HepG2 (cell line): Measurements from ENCODE around the gene SOCS3. TPM values are rescaled to one million over a fixed set of nuclear protein-coding genes. Genes with fewer than 3 reads are reported as not detected.
A peak's percentile ranks its signal among the peaks of the same experiment; 100 is the strongest.

Experiments used
- AGO1 ChIP-seq: fragments of 200-400 bp; formaldehyde crosslinking; IDR thresholded peaks from 2 replicates; pipeline ENCODE4 v1.6.1; 2017; ENCODE audit warnings: mild to moderate bottlenecking, low read depth, low read length, moderate library complexity; ENCODE audit not compliant: poor library complexity, severe bottlenecking
- ISL2 ChIP-seq: sonication (generic); formaldehyde crosslinking; IDR thresholded peaks from 2 replicates; pipeline ENCODE4 v1.5.0; 2020; ENCODE audit warnings: missing genetic modification reagents
- KDM4B ChIP-seq: sonication (generic); formaldehyde crosslinking; IDR thresholded peaks from 2 replicates; pipeline ENCODE4 v1.4.0; 2020; ENCODE audit warnings: missing genetic modification reagents
- PCBP1 ChIP-seq: fragments of 200-400 bp; formaldehyde crosslinking; IDR thresholded peaks from 2 replicates; pipeline ENCODE4 v1.6.1; 2017; ENCODE audit warnings: mild to moderate bottlenecking, low read depth, low read length, borderline replicate concordance
- ZKSCAN1 ChIP-seq: fragments of 150-350 bp; IDR thresholded peaks from 2 replicates; pipeline ENCODE4 v1.6.1; 2014; ENCODE audit warnings: low read length
- ZNF124 ChIP-seq: sonication (generic); formaldehyde crosslinking; IDR thresholded peaks from 2 replicates; pipeline ENCODE4 v1.4.0; 2020; ENCODE audit warnings: missing genetic modification reagents
- ZNF839 ChIP-seq: sonication (generic); formaldehyde crosslinking; IDR thresholded peaks from 2 replicates; pipeline ENCODE4 v1.4.0; 2020; ENCODE audit warnings: missing genetic modification reagents, mild to moderate bottlenecking, borderline replicate concordance
- ZNF879 ChIP-seq: sonication (generic); formaldehyde crosslinking; IDR thresholded peaks from 2 replicates; pipeline ENCODE4 v1.8.1; 2023; ENCODE audit warnings: missing genetic modification reagents
- polyA plus RNA-seq, 8 experiments: library from polyadenylated mRNA; depleted of rRNA in 3 of 8; stranded (reverse) in 7 of 8; unstranded in 1 of 8; fragments of >200 nt; fragmentation: Illumina TruSeq in 4 of 8; extraction: Trizol in 4 of 8; gene quantifications; 2 replicates each; pipeline versions ENCODE4 v1.2.1 to v1.2.3, GENCODE V29; 2011 to 2016; ENCODE audit warnings: low read depth in 4 of 8, missing spikeins in 1 of 8, mixed read lengths in 1 of 8; ENCODE audit not compliant: insufficient read depth in 1 of 8
- total RNA-seq, 5 experiments: library from RNA; depleted of rRNA; stranded (reverse); fragments of >200 nt; fragmentation: Illumina TruSeq; extraction: Trizol; gene quantifications; 2 replicates each; pipeline ENCODE4 v1.2.3, GENCODE V29; 2016; ENCODE audit warnings: low read depth in 1 of 5
- TF ChIP-seq, protein P1 (sequence below): IDR thresholded peaks from 2 replicates; pipeline ENCODE4 v1.6.1; 2012; ENCODE audit warnings: inconsistent platforms
- TF ChIP-seq, protein P2 (sequence below), 2 experiments: sonication (generic) in 1 of 2; formaldehyde crosslinking in 1 of 2; IDR thresholded peaks; 2 replicates each; pipeline versions ENCODE4 v1.6.1 to v1.9.0; 2014 to 2022; ENCODE audit warnings: antibody characterized with exemption in 1 of 2, borderline replicate concordance in 1 of 2, inconsistent platforms in 1 of 2, low read depth in 1 of 2, missing genetic modification reagents in 1 of 2
- TF ChIP-seq, protein P3 (sequence below): IDR thresholded peaks from 2 replicates; pipeline ENCODE4 v1.6.1; 2016
- TF ChIP-seq, protein P4 (sequence below): IDR thresholded peaks from 2 replicates; pipeline ENCODE4 v1.6.1; 2018; ENCODE audit warnings: missing genetic modification reagents
- TF ChIP-seq, protein P5 (sequence below): sonication (generic); formaldehyde crosslinking; IDR thresholded peaks from 2 replicates; pipeline ENCODE4 v1.4.0; 2020; ENCODE audit warnings: missing genetic modification reagents
- TF ChIP-seq, protein P6 (sequence below): sonication (generic); formaldehyde crosslinking; IDR thresholded peaks from 2 replicates; pipeline ENCODE4 v1.8.0; 2022; ENCODE audit warnings: missing genetic modification reagents, mild to moderate bottlenecking, moderate library complexity, borderline replicate concordance

The SOCS3 gene
- total and polyA plus RNA-seq, 2 of the 13 experiments (the other 11 are each of a cell fraction or from before 2014, with no cell fraction given): 0.77 to 2.4 TPM

DNA sequence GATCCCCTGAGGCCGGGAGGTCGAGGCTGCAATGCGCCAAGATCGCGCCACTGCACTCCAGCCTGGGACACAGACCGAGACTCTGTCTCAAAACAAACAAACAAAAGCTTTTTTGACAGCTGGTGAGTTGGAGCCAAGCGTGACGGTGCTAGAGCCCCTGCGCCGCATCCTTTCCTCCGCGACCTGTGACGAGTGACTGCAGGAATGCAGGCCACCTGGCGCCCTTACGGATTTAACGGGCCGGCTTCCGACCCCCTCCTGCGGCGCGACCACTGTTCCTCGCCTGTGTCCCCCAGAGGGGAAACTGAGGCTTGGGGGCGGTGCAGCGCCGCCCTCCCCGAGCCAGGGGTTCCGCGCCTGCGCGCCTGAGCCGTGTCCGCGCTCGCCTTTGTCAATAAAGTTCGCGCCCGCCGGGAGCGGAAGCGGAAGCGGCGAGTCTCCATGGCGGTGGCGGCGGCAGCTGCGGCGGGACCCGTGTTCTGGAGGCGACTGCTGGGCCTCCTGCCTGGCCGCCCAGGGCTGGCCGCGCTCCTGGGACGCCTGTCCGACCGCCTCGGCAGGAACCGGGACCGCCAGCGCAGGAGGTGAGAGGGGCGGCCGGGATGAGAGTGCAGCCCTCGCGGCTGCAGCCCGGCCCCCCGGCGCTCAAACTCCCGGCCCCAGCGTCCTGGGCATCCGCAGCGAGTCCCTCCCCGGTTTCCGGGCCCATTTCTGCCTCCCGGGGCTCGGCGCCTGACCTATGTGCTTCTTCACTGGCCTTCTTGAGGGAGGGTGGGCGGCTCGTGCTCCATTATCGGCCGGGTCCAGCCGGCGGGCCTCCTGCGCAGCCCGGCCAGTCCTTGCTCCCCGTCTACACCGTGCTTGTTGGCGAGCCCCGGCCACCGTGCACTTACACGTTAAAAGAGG, 18.6 kb upstream of the SOCS3 start, which contains the start of gene PGS1 (continued):
- TF ChIP-seq ZKSCAN1 (peak; percentile 89), ZNF879 (peak; percentile 1; the same call in 1 of the 2 replicates), AGO1 (peak; percentile 70), PCBP1 (0 out of 2 replicates have a peak, but pooled peaks have one; percentile 5), KDM4B (CRISPR knock-in tag) (peak; percentile 90; the same call in 1 of the 2 replicates), ISL2 (CRISPR knock-in tag) (peak; percentile 24; the same call in 1 of the 2 replicates), ZNF839 (CRISPR knock-in tag) (peak; percentile 83; the same call in 1 of the 2 replicates), ZNF124 (CRISPR knock-in tag) (peak; percentile 80)
- TF ChIP-seq, protein P1, sequence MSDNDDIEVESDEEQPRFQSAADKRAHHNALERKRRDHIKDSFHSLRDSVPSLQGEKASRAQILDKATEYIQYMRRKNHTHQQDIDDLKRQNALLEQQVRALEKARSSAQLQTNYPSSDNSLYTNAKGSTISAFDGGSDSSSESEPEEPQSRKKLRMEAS: peak; percentile 87
- TF ChIP-seq, protein P2, sequence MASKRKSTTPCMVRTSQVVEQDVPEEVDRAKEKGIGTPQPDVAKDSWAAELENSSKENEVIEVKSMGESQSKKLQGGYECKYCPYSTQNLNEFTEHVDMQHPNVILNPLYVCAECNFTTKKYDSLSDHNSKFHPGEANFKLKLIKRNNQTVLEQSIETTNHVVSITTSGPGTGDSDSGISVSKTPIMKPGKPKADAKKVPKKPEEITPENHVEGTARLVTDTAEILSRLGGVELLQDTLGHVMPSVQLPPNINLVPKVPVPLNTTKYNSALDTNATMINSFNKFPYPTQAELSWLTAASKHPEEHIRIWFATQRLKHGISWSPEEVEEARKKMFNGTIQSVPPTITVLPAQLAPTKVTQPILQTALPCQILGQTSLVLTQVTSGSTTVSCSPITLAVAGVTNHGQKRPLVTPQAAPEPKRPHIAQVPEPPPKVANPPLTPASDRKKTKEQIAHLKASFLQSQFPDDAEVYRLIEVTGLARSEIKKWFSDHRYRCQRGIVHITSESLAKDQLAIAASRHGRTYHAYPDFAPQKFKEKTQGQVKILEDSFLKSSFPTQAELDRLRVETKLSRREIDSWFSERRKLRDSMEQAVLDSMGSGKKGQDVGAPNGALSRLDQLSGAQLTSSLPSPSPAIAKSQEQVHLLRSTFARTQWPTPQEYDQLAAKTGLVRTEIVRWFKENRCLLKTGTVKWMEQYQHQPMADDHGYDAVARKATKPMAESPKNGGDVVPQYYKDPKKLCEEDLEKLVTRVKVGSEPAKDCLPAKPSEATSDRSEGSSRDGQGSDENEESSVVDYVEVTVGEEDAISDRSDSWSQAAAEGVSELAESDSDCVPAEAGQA (IDR thresholded peaks at IDR 0.05; ENCODE audit: low read depth): peak; percentile 95
- TF ChIP-seq, protein P2 (CRISPR knock-in tag; IDR thresholded peaks at IDR 0.05; ENCODE audit: borderline replicate concordance): no peak
- TF ChIP-seq, protein P3, sequence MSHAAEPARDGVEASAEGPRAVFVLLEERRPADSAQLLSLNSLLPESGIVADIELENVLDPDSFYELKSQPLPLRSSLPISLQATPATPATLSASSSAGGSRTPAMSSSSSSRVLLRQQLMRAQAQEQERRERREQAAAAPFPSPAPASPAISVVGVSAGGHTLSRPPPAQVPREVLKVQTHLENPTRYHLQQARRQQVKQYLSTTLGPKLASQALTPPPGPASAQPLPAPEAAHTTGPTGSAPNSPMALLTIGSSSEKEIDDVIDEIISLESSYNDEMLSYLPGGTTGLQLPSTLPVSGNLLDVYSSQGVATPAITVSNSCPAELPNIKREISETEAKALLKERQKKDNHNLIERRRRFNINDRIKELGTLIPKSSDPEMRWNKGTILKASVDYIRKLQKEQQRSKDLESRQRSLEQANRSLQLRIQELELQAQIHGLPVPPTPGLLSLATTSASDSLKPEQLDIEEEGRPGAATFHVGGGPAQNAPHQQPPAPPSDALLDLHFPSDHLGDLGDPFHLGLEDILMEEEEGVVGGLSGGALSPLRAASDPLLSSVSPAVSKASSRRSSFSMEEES (CRISPR knock-in tag): peak; percentile 65; the same call in 1 of the 2 replicates
- TF ChIP-seq, protein P4, sequence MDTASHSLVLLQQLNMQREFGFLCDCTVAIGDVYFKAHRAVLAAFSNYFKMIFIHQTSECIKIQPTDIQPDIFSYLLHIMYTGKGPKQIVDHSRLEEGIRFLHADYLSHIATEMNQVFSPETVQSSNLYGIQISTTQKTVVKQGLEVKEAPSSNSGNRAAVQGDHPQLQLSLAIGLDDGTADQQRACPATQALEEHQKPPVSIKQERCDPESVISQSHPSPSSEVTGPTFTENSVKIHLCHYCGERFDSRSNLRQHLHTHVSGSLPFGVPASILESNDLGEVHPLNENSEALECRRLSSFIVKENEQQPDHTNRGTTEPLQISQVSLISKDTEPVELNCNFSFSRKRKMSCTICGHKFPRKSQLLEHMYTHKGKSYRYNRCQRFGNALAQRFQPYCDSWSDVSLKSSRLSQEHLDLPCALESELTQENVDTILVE (CRISPR knock-in tag): peak; percentile 88
- TF ChIP-seq, protein P5, sequence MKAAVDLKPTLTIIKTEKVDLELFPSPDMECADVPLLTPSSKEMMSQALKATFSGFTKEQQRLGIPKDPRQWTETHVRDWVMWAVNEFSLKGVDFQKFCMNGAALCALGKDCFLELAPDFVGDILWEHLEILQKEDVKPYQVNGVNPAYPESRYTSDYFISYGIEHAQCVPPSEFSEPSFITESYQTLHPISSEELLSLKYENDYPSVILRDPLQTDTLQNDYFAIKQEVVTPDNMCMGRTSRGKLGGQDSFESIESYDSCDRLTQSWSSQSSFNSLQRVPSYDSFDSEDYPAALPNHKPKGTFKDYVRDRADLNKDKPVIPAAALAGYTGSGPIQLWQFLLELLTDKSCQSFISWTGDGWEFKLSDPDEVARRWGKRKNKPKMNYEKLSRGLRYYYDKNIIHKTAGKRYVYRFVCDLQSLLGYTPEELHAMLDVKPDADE: no peak
- TF ChIP-seq, protein P6, sequence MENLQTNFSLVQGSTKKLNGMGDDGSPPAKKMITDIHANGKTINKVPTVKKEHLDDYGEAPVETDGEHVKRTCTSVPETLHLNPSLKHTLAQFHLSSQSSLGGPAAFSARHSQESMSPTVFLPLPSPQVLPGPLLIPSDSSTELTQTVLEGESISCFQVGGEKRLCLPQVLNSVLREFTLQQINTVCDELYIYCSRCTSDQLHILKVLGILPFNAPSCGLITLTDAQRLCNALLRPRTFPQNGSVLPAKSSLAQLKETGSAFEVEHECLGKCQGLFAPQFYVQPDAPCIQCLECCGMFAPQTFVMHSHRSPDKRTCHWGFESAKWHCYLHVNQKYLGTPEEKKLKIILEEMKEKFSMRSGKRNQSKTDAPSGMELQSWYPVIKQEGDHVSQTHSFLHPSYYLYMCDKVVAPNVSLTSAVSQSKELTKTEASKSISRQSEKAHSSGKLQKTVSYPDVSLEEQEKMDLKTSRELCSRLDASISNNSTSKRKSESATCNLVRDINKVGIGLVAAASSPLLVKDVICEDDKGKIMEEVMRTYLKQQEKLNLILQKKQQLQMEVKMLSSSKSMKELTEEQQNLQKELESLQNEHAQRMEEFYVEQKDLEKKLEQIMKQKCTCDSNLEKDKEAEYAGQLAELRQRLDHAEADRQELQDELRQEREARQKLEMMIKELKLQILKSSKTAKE (CRISPR knock-in tag): peak; percentile 81
